ENCODE results near the gene MYO1E.
"Not testable (repeated sequence)": the region's sequence is repeated elsewhere in the genome, so short reads cannot be mapped to it uniquely, and the experiment has no call there.

Gene MYO1E

GRCh38 chr15:59350421-59350732 lies 22.3 kb downstream of the MYO1E start:
- no peak for DNase-seq (ENCODE audit: low spot score)

DNA sequence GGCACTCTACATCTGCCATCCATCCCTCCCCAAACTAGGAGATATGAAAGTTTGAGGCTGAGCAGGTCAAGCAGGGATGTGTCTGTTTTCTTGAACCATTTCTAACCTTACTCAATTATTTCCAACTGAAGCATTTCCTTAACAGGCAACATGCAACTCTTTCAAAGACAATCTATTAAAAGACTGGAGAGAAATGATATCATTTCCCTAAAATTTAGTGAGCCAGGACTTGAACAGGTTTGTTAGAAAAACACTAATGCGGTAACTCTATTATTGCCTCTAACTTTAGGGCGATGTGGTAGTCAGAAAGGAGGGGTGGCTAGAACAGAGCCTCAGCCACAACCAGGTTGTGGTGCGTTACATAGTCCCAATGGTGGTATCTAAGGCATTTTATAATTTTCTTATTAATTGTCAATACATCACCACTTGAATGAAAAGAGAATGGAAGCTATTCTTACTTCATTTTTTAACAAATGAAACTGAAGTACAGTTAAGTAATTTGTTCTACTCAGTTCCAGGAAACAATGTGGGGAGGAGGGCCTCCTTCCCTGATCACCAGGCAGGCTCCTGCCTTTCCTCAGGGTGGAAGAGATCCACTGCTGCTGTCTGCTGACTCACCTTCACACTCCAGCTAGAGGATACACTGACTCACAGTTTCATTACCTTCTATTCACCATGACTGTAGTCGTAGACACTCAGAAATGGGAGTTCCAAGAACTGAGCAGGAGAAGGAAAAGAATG lies 22.8 kb downstream of the MYO1E start:
- no peak for DNase-seq (ENCODE audit: low spot score)

GRCh38 chr15:59347915-59348314 lies 24.8 kb downstream of the MYO1E start:
- no peak for DNase-seq (ENCODE audit: low spot score)

GRCh38 chr15:59346951-59347350 lies 25.7 kb downstream of the MYO1E start:
- DNase-seq (ENCODE audit: low spot score): no peak

GRCh38 chr15:59345326-59345725 lies 27.3 kb downstream of the MYO1E start:
- DNase-seq (ENCODE audit: low spot score): no peak

DNA sequence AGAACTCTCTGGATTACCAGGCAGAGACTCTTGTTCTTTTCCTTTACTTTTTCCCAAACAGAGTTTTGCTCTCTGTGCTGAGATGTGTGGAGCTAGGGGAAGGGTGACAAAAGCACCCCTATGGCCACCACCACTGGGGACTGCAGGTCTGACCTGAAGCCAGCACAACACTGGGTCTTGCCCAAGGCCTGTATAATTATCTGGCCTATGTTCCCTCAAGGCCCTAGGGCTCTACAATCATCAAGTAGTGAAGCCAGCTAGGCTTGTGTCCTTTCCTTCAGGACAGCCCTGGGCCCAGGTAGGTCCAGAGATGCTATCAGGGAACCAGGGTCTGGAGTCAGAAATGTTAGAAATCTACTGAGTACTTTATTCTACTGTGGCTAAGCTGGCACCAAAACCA lies 28.4 kb downstream of the MYO1E start:
- DNase-seq (ENCODE audit: low spot score): no peak

- no peak for DNase-seq (ENCODE audit: low spot score)
Observed at GRCh38 chr15:59340325-59340724, 32.3 kb downstream of the MYO1E start.

DNA sequence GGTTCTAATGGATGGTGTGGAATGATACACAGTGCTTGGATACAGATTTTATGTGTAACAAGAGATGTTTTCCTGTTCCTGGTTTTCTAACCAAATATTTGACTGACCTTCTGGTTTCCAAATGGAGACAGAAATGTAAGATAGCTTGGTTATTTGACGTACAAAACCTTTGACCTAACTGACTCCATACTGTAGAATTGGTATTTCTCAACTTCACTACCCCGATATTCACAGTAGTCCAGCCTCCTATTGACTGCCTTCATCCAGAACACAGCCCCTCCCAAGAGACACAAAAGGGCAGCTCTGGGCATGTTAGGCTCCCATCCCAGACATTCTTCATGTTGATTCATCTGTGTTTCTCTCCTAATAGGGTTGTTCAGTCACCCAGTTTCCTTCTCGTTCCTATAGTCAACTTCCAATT lies 33.4 kb downstream of the MYO1E start:
- no peak for DNase-seq (ENCODE audit: low spot score)

DNA sequence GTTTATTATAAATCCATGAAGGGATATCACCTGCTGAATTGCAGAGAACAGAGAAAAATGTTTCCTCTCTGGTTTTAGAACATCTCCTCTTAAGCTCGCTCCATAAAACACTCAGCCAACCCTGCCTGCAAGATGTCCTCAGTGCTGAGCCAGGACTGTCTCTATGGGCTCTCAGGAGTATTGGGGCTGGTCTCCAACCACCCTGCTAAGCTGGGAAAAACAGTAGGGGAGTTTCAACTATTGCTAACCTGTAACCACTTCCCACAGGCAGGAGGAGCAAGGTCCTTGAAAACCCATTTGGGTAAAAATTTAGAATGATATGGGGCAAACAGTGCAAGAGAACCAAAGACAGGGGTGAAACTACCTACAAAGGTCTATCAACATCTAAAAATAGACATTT lies 34.3 kb downstream of the MYO1E start:
- no peak for DNase-seq (ENCODE audit: low spot score)

GRCh38 chr15:59336725-59337124 lies 35.9 kb downstream of the MYO1E start:
- DNase-seq (ENCODE audit: low spot score): not testable (repeated sequence)

DNA sequence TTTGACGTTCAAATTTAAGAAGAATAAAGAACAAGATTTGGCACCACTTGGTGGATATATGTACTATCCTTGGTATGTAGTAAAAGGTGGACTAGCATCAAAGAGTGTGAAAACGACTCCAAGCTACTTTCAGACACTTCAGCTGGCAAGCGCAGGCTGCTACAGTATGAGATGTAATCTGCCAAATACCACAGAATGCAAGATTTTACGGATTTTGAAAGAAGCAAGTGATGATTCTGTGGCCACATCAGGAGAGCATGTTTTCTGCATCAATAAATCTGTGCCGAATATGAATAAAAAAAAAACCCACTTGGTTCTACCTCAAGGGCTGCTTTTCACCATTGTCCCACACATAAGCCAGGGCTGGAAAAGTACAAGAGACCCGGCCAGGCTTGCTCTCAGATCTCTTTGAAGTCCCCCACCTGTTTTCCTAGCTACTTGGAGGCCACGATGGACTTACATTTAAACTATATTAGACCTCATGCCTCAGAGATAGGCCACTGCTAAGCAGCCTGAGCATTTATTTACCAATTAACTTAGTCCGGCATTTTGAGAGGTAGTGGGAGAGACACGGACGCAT lies 37.4 kb downstream of the MYO1E start:
- DNase-seq (ENCODE audit: low spot score): no peak

DNA sequence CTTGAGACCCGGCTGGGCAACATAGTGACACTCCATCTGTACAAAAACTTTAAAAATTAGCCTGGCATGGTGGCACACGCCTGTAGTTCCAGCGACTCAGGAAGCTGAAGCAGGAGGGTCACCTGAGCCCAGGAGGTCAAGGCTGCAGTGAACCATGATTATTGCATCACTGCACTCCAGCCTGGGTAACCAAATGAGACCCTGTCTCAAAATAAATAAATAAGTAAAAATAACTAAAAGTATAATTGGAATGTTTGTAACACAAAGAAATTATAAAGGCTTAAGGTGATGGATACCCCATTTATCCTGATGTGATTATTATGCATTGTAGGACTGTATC lies 38.6 kb downstream of the MYO1E start:
- no peak for DNase-seq (ENCODE audit: low spot score)

- no peak for DNase-seq (ENCODE audit: low spot score)
Observed at GRCh38 chr15:59333401-59334075, 39.1 kb downstream of the MYO1E start.

- DNase-seq (ENCODE audit: low spot score): no peak
Observed at GRCh38 chr15:59332009-59332408, 40.7 kb downstream of the MYO1E start.

DNA sequence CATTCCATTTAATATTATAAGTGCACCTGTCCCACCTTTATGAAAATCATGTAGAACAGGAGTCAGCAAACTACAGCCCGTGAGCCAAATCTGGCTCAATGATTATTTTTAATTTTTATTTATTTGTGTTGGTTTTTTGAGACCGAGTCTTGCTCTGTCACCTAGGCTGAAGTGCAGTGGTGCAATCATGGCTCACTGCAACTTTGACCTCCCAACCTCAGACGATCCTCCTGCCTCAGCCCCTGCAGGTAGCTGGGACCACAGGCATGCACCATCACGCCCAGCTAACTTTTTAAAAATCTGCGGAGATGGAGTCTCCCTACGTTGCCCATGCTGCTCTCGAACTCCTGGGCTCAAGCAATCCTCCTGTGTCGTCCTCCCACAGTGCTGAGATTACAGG lies 42.0 kb downstream of the MYO1E start:
- no peak for DNase-seq (ENCODE audit: low spot score)

- DNase-seq (ENCODE audit: low spot score): no peak
Observed at GRCh38 chr15:59329570-59330350, 42.9 kb downstream of the MYO1E start.

DNA sequence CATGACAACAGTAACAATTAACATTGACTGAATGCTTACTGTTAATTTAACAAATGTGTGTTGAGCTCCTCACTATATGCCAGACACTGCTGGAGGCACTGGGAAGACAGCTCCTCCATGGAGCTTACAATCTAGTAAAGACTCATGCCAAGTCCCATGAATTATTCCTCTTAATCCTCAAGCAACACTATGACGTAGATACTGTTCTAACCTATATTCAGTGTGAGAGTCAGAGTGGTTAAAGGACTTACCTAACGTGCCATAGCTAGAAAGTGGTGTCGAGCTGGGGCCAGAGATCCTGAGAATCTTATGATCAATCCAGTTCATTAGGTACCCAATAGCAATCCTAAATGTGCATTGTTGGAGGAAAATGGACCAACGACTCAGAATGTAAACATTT lies 43.6 kb downstream of the MYO1E start:
- DNase-seq (ENCODE audit: low spot score): no peak

DNA sequence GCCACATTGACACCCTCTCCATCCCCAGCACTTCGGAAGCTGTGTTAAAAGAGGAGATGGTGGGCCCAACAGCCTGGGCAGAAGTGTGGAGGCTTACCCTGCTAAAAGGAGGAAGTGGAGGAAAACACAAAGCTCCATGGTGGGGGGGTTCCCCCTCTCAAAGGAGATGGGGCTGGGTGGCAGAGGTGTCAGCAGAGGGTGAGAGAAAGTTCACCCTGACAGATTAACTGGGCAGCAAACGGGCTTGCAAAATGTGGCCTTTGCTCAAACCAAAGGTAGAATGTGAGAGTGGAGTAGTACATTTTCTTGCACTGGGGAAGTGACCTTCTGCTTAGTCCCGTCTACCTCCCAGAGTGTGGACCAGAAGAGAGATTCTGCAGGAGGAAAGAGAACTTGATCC lies 44.7 kb downstream of the MYO1E start:
- no peak for DNase-seq (ENCODE audit: low spot score)

- DNase-seq (ENCODE audit: low spot score): no peak
Observed at GRCh38 chr15:59326856-59327255, 45.8 kb downstream of the MYO1E start.

- DNase-seq (ENCODE audit: low spot score): no peak
Observed at GRCh38 chr15:59322056-59322759, 50.5 kb downstream of the MYO1E start.

GRCh38 chr15:59321000-59321689 lies 51.5 kb downstream of the MYO1E start:
- no peak for DNase-seq (ENCODE audit: low spot score)

GRCh38 chr15:59317211-59317610 lies 55.5 kb downstream of the MYO1E start:
- DNase-seq (ENCODE audit: low spot score): no peak
